Liver (tissue), 3 donors: ENCODE results near the gene RAB9B.

Experiments used
- CTCF ChIP-seq: fragments of 150-350 bp; IDR thresholded peaks from 2 replicates; pipeline ENCODE4 v1.5.1; 2017; ENCODE audit warnings: improper control_type of control experiment, low read depth, low read length; ENCODE audit not compliant: missing input control
- RXRA ChIP-seq, 2 donors: IDR thresholded peaks; 2 replicates each; pipeline ENCODE4 v1.6.1; 2017 to 2018; ENCODE audit warnings: antibody characterized with exemption in 2 of 2, mild to moderate bottlenecking in 1 of 2
- SP1 ChIP-seq: IDR thresholded peaks from 2 replicates; pipeline ENCODE4 v1.6.1; 2018; ENCODE audit warnings: antibody characterized with exemption, mild to moderate bottlenecking
- YY1 ChIP-seq: IDR thresholded peaks from 2 replicates; pipeline ENCODE4 v1.6.1; 2016; ENCODE audit warnings: antibody characterized with exemption, mild to moderate bottlenecking
- ZBTB33 ChIP-seq: IDR thresholded peaks from 2 replicates; pipeline ENCODE4 v1.6.1; 2016; ENCODE audit warnings: antibody characterized with exemption
- donor health status: healthy.
- donor health status: healthy.

- TF ChIP-seq ZBTB33 (no peak), CTCF (no peak), YY1 (no peak), SP1 (no peak), RXRA (IDR thresholded peaks at IDR 0.05) (no peak)
Observed at GRCh38 chrX:103861200-103861599, 29.1 kb upstream of the RAB9B start.
